Thoracic aorta (tissue), 2 donors: ENCODE results near the gene SMARCE1. TPM values are rescaled to one million over a fixed set of nuclear protein-coding genes. Genes with fewer than 3 reads are reported as not detected.

Source experiments
- ATAC-seq: fragments of 150-250 bp; one replicate; pipeline ENCODE4 v1.8.0; 2017; ENCODE audit warnings: low read depth; ENCODE audit not compliant: insufficient number of reproducible peaks, low FRiP score
- DNase-seq: peaks from one replicate; pipeline ENCODE4 v3.0.0-alpha.2; 2020; ENCODE audit warnings: low spot score
- H3K27ac ChIP-seq, 2 donors: fragments of 200-600 bp; sonication (generic); 1 replicate in 1 of 2; 2 replicates in 1 of 2; pipeline ENCODE4 v1.5.1; 2016; ENCODE audit warnings: mild to moderate bottlenecking in 2 of 2, moderate library complexity in 2 of 2
- H3K27me3 ChIP-seq: fragments of 200-600 bp; sonication (generic); replicated peaks from 2 replicates; pipeline ENCODE4 v1.6.0; 2016; ENCODE audit warnings: mild to moderate bottlenecking; ENCODE audit not compliant: insufficient read depth
- H3K36me3 ChIP-seq: fragments of 200-600 bp; sonication (generic); one replicate; pipeline ENCODE4 v1.5.1; 2016
- H3K4me1 ChIP-seq, 2 donors: fragments of 200-600 bp; sonication (generic); 1 replicate in 1 of 2; 2 replicates in 1 of 2; pipeline versions ENCODE4 v1.5.1 to v1.6.0; 2016; ENCODE audit warnings: low read depth in 2 of 2, mild to moderate bottlenecking in 1 of 2; ENCODE audit not compliant: control insufficient read depth in 1 of 2
- H3K4me3 ChIP-seq: fragments of 200-600 bp; sonication (generic); 2 replicates; pipeline ENCODE4 v1.5.1; 2016; ENCODE audit warnings: mild to moderate bottlenecking
- H3K9me3 ChIP-seq: fragments of 200-600 bp; sonication (generic); 2 replicates; pipeline ENCODE4 v1.5.1; 2016
- CTCF ChIP-seq: fragments of 200-600 bp; sonication (generic); IDR thresholded peaks from one replicate; pipeline ENCODE4 v1.5.1; 2019; ENCODE audit warnings: antibody characterized with exemption
- total RNA-seq, 2 donors: library from RNA; depleted of rRNA; stranded (reverse); fragments of >200 nt; gene quantifications; one replicate each; pipeline versions ENCODE4 v1.1.0 to v1.2.3, GENCODE V29; 2016

Gene SMARCE1
- total RNA-seq, 2 donors from 2014 or later = 55.9 to 84.3 TPM

- H3K36me3 ChIP-seq = no peaks in the 10 kb centered on the region
- H3K27ac ChIP-seq = no peak overlapping the region
- ATAC-seq = no peak
- no peaks in the 10 kb centered on the region for H3K27me3 ChIP-seq
- no peaks in the 10 kb centered on the region for H3K4me1 ChIP-seq
- H3K9me3 ChIP-seq = no peaks in the 10 kb centered on the region
- no peak for TF ChIP-seq CTCF
- no peak overlapping the region for H3K4me3 ChIP-seq
- DNase-seq = no peak
Observed at GRCh38 chr17:40606548-40607353, 40.9 kb downstream of the SMARCE1 start.

GRCh38 chr17:40605306-40605705 lies 42.3 kb downstream of the SMARCE1 start:
- DNase-seq = no peak
- Histone ChIP-seq H3K27ac (no peak overlapping the region), H3K27me3 (no peaks in the 10 kb centered on the region), H3K4me1 (no peaks in the 10 kb centered on the region), H3K36me3 (no peaks in the 10 kb centered on the region), H3K9me3 (no peaks in the 10 kb centered on the region), H3K4me3 (no peak overlapping the region)
- TF ChIP-seq CTCF = no peak
- no peak for ATAC-seq

- H3K4me3 ChIP-seq = no peak overlapping the region
- H3K36me3 ChIP-seq = no peaks in the 10 kb centered on the region
- no peaks in the 10 kb centered on the region for H3K27me3 ChIP-seq
- ATAC-seq (no peak), DNase-seq (no peak)
- no peaks in the 10 kb centered on the region for H3K4me1 ChIP-seq
- no peaks in the 10 kb centered on the region for H3K9me3 ChIP-seq
- TF ChIP-seq CTCF = no peak
- no peak overlapping the region for H3K27ac ChIP-seq
Observed at GRCh38 chr17:40604327-40605080, 43.1 kb downstream of the SMARCE1 start.

GRCh38 chr17:40602445-40603443 lies 44.9 kb downstream of the SMARCE1 start:
- no peak for DNase-seq
- H3K27me3 ChIP-seq = no peaks in the 10 kb centered on the region
- H3K4me1 ChIP-seq = peaks cover 0 to 5% of the 10 kb centered on the region in 2 donors
- H3K27ac ChIP-seq = no peak overlapping the region
- TF ChIP-seq CTCF = no peak
- H3K4me3 ChIP-seq = no peak overlapping the region
- no peaks in the 10 kb centered on the region for H3K36me3 ChIP-seq
- ATAC-seq = no peak
- H3K9me3 ChIP-seq = no peaks in the 10 kb centered on the region
